ENCODE data around the gene IGHMBP2.

IGHMBP2 gene

GRCh38 chr11:68959465-68960293 lies 56.0 kb downstream of the IGHMBP2 start:
- no peak overlapping the region for H3K4me2 ChIP-seq
- no peaks in the 10 kb centered on the region for H3K27me3 ChIP-seq
- no peaks in the 10 kb centered on the region for H3K36me3 ChIP-seq
- no peak overlapping the region for H3K4me3 ChIP-seq
- H3K27ac ChIP-seq: no peak overlapping the region
- TF ChIP-seq Cebpa-rat (IDR thresholded peaks at IDR 0.05): no peak
- peaks cover 17% of the 10 kb centered on the region for H3K4me1 ChIP-seq
- no peak overlapping the region for H3K9ac ChIP-seq
- H4K20me1 ChIP-seq: no peaks in the 10 kb centered on the region
- peaks cover 16% of the 10 kb centered on the region for H3K9me3 ChIP-seq

GRCh38 chr11:68960294-68961071 lies 56.8 kb downstream of the IGHMBP2 start:
- H3K27me3 ChIP-seq: no peaks in the 10 kb centered on the region
- no peaks in the 10 kb centered on the region for H3K36me3 ChIP-seq
- H3K4me3 ChIP-seq: no peak overlapping the region
- H3K9ac ChIP-seq: no peak overlapping the region
- no peak for TF ChIP-seq Cebpa-rat (IDR thresholded peaks at IDR 0.05)
- peaks cover 16% of the 10 kb centered on the region for H3K9me3 ChIP-seq
- H3K4me1 ChIP-seq: peaks cover 9% of the 10 kb centered on the region
- no peak overlapping the region for H3K4me2 ChIP-seq
- no peaks in the 10 kb centered on the region for H4K20me1 ChIP-seq
- no peak overlapping the region for H3K27ac ChIP-seq

DNA sequence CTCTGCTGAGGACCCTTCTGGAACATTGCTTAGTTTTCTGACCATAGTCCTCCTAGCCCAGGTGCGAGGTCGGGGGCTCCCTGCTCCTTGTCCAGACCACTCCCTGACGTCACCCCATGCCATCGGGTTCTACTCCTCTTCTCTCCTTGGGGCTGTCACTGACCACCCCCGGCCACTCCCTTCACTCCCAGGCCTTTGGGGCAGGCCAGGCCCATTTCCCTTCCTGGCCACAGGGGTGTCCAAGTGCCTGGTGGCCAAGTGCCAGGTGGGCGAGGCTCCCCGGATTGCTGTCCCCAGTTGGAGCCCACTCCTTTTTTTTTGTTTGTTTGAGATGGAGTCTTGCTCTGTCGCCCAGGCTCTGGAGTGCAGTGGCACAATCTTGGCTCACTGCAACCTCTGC lies 57.6 kb downstream of the IGHMBP2 start:
- Histone ChIP-seq H3K27me3 (no peaks in the 10 kb centered on the region), H3K4me3 (no peak overlapping the region)

DNA sequence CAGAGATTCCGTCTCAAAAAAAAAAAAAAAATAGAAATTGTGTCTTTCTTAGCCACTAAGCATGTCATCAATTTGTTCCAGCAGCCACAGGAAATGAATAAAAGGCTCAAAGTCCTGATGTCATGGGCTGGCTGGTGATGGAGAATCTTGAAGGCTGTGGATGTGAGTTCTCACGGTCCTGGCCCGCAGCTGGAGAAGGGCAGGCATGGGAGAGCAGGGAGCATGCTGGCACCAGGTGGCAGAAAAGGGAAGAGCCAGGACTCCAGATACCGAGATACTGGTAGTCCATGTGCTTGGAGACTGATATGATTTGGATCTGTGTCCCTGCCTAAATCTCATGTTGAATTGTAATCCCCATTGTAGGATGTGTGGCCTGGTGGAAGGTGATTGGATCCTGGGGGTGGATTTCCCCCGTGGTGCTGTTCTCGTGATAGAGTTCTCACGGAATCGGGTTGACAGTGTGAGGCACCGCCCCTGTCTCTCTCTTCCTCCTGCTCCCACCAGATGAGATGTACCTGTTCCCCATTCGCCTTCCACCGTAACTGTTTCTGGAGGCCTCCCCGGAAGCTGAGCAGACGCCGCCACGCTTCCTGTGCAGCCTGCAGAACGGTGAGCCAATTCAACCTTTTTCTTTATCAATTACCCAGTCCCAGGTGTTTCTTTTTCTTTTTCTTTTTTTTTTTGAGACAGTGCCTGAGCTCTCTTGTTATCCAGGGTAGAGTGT lies 59.0 kb downstream of the IGHMBP2 start:
- TF ChIP-seq Cebpa-rat (IDR thresholded peaks at IDR 0.05): no peak
- H3K36me3 ChIP-seq: no peaks in the 10 kb centered on the region
- 0 out of 2 replicates have a peak overlapping the region, but pooled peaks have one; percentile 15 for H3K4me2 ChIP-seq
- no peak overlapping the region for H3K27ac ChIP-seq
- H3K9me3 ChIP-seq: peaks cover 15% of the 10 kb centered on the region
- no peak overlapping the region for H3K9ac ChIP-seq
- no peaks in the 10 kb centered on the region for H3K27me3 ChIP-seq
- 0 out of 2 replicates have a peak, but pooled peaks cover 7% of the 10 kb centered on the region for H3K4me1 ChIP-seq
- H4K20me1 ChIP-seq: no peaks in the 10 kb centered on the region
- H3K4me3 ChIP-seq: no peak overlapping the region

More for the DNA sequence above, 57.6 kb downstream of the IGHMBP2 start:
- Histone ChIP-seq H3K27ac (no peak overlapping the region), H3K4me2 (no peak overlapping the region), H3K9ac (no peak overlapping the region), H3K9me3 (peaks cover 16% of the 10 kb centered on the region), H4K20me1 (no peaks in the 10 kb centered on the region), H3K4me1 (0 out of 2 replicates have a peak, but pooled peaks cover 7% of the 10 kb centered on the region), H3K36me3 (no peaks in the 10 kb centered on the region)
- no peak for TF ChIP-seq Cebpa-rat (IDR thresholded peaks at IDR 0.05)

DNA sequence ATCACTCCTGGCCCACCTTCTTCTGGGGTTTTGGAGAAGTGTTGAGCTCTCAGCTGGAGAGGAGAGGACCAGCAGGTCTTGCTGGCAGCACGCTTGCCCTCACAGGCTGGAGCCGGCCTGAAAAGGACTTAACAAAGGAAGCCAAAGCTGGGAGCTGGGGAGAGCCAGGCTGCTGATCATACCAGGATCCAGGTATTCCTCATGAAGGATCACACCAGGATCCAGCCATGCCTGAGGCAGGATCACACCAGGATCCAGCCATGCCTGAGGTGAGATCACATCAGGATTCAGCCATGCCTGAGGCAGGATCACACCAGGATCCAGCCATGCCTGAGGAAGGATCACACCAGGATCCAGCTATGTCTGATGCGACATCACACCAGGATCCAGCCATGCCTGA lies 60.1 kb downstream of the IGHMBP2 start:
- Histone ChIP-seq H3K4me3 (no peak overlapping the region), H3K36me3 (no peaks in the 10 kb centered on the region), H4K20me1 (no peaks in the 10 kb centered on the region), H3K27me3 (no peaks in the 10 kb centered on the region), H3K9ac (no peak overlapping the region), H3K9me3 (peaks cover 8% of the 10 kb centered on the region; the same call in 1 of the 2 replicates), H3K4me2 (no peak overlapping the region), H3K27ac (no peak overlapping the region), H3K4me1 (0 out of 2 replicates have a peak, but pooled peaks cover 7% of the 10 kb centered on the region)
- TF ChIP-seq Cebpa-rat (IDR thresholded peaks at IDR 0.05): no peak

- Histone ChIP-seq H3K4me2 (no peak overlapping the region), H3K9ac (no peak overlapping the region), H3K9me3 (peaks cover 8% of the 10 kb centered on the region; the same call in 1 of the 2 replicates), H3K36me3 (no peaks in the 10 kb centered on the region), H3K4me3 (no peak overlapping the region), H3K27me3 (no peaks in the 10 kb centered on the region), H3K4me1 (0 out of 2 replicates have a peak, but pooled peaks cover 7% of the 10 kb centered on the region), H4K20me1 (no peaks in the 10 kb centered on the region), H3K27ac (no peak overlapping the region)
- no peak for TF ChIP-seq Cebpa-rat (IDR thresholded peaks at IDR 0.05)
Observed at GRCh38 chr11:68965901-68966853, 62.5 kb downstream of the IGHMBP2 start.

GRCh38 chr11:68966894-68967780 lies 63.4 kb downstream of the IGHMBP2 start:
- no peaks in the 10 kb centered on the region for H3K36me3 ChIP-seq
- H3K9ac ChIP-seq: no peak overlapping the region
- no peak overlapping the region for H3K27ac ChIP-seq
- no peak for TF ChIP-seq Cebpa-rat (IDR thresholded peaks at IDR 0.05)
- H3K4me1 ChIP-seq: 0 out of 2 replicates have a peak, but pooled peaks cover 7% of the 10 kb centered on the region
- peaks cover 8% of the 10 kb centered on the region; the same call in 1 of the 2 replicates for H3K9me3 ChIP-seq
- H3K27me3 ChIP-seq: no peaks in the 10 kb centered on the region
- H4K20me1 ChIP-seq: no peaks in the 10 kb centered on the region
- H3K4me2 ChIP-seq: no peak overlapping the region
- H3K4me3 ChIP-seq: no peak overlapping the region
